ENCODE data around the gene CLEC3A.

- no peak for TF ChIP-seq ZNF274 (IDR thresholded peaks at IDR 0.05; ENCODE audit: low read depth, low read length)
- TF ChIP-seq YY1 (IDR thresholded peaks at IDR 0.05; ENCODE audit: insufficient read depth, insufficient read length) = no peak
These were observed 20.8 kb upstream of the CLEC3A start for GRCh38 chr16:78001451-78002025.

All from NT2/D1 (cell line).